Naive thymus-derived CD4-positive, alpha-beta T cell (primary cell): ENCODE measurements around the gene VAV2. TPM values are rescaled to one million over a fixed set of nuclear protein-coding genes. Genes with fewer than 3 reads are reported as not detected.

Experiments used
- ATAC-seq: fragments of 150-1000 bp; cut with Tn5 transposase; 2 replicates; pipeline ENCODE4 v1.10.0; 2021; ENCODE audit warnings: mild to moderate bottlenecking, moderate library complexity
- CTCF ChIA-PET: fragments of 350-600 bp; sonication (Branson Sonifier 250); formaldehyde crosslinking; loops from one replicate; lab custom pipeline; 2021; ENCODE audit warnings: antibody characterized with exemption; lab: Charles Lee
- POLR2A ChIA-PET: fragments of 350-600 bp; sonication (Branson Sonifier 250); formaldehyde crosslinking; loops from one replicate; lab custom pipeline; 2021; ENCODE audit warnings: antibody characterized with exemption, inconsistent platforms; lab: Charles Lee
- DNase-seq, 9 donors: peaks; one replicate each; pipeline versions ENCODE4 v3.0.0 to v3.0.0-alpha.2; 2020 to 2022; ENCODE audit warnings: mixed read lengths in 1 of 9
- H3K27ac ChIP-seq: one replicate; pipeline ENCODE4 v1.7.0; 2013; ENCODE audit warnings: mild to moderate bottlenecking, low read depth, low read length, moderate library complexity
- H3K27me3 ChIP-seq, 2 donors: one replicate each; pipeline ENCODE4 v1.7.0; 2013; ENCODE audit warnings: low read length in 2 of 2, mild to moderate bottlenecking in 2 of 2, moderate library complexity in 2 of 2; ENCODE audit not compliant: control insufficient read depth in 2 of 2, insufficient read depth in 2 of 2
- H3K36me3 ChIP-seq, 3 experiments: 1 replicate in 2 of 3; 2 replicates in 1 of 3; pipeline ENCODE4 v1.7.0; 2013; ENCODE audit warnings: low read length in 3 of 3, mild to moderate bottlenecking in 3 of 3, moderate library complexity in 1 of 3; ENCODE audit not compliant: insufficient read depth in 3 of 3, control insufficient read depth in 2 of 3
- H3K4me1 ChIP-seq, 2 donors: one replicate each; pipeline ENCODE4 v1.7.0; 2013; ENCODE audit warnings: low read length in 2 of 2, mild to moderate bottlenecking in 2 of 2, moderate library complexity in 1 of 2; ENCODE audit not compliant: control insufficient read depth in 2 of 2, insufficient read depth in 2 of 2
- H3K4me3 ChIP-seq: 2 replicates; pipeline ENCODE4 v1.7.0; 2013; ENCODE audit warnings: mild to moderate bottlenecking, low read length
- H3K9me3 ChIP-seq, 3 experiments: 1 replicate in 2 of 3; 2 replicates in 1 of 3; pipeline ENCODE4 v1.7.0; 2013; ENCODE audit warnings: low read length in 3 of 3; ENCODE audit not compliant: control insufficient read depth in 2 of 3
- H3K27ac Mint-ChIP-seq, 9 donors: one replicate each; pipeline ENCODE4 v1.8.0; 2020 to 2022; ENCODE audit warnings: mixed read lengths in 9 of 9, mild to moderate bottlenecking in 8 of 9, moderate library complexity in 5 of 9, inconsistent platforms in 2 of 9
- H3K27me3 Mint-ChIP-seq, 5 donors: one replicate each; pipeline ENCODE4 v1.8.0; 2021 to 2022; ENCODE audit warnings: mixed read lengths in 5 of 5, mild to moderate bottlenecking in 1 of 5
- H3K36me3 Mint-ChIP-seq, 5 donors: one replicate each; pipeline ENCODE4 v1.8.0; 2020 to 2022; ENCODE audit warnings: mixed read lengths in 5 of 5, mild to moderate bottlenecking in 3 of 5, inconsistent platforms in 1 of 5
- H3K4me1 Mint-ChIP-seq, 7 donors: one replicate each; pipeline ENCODE4 v1.8.0; 2020 to 2022; ENCODE audit warnings: mixed read lengths in 7 of 7, mild to moderate bottlenecking in 3 of 7, inconsistent platforms in 1 of 7
- H3K4me3 Mint-ChIP-seq, 10 donors: one replicate each; pipeline ENCODE4 v1.8.0; 2020 to 2022; ENCODE audit warnings: mild to moderate bottlenecking in 10 of 10, mixed read lengths in 10 of 10, moderate library complexity in 6 of 10, inconsistent platforms in 2 of 10
- H3K9me3 Mint-ChIP-seq, 11 donors: one replicate each; pipeline ENCODE4 v1.8.0; 2020 to 2022; ENCODE audit warnings: mixed read lengths in 11 of 11, mild to moderate bottlenecking in 4 of 11, inconsistent platforms in 1 of 11, moderate library complexity in 1 of 11
- intact Hi-C, 2 donors: fragments of 100-400 bp; cut with micrococcal nuclease; formaldehyde crosslinking; loops; one replicate each; pipeline ENCODE4 v1.15.1; 2023
- polyA plus RNA-seq, 2 donors: library from polyadenylated mRNA; unstranded; fragments of 300-500 nt; fragmentation: Illumina TruSeq; gene quantifications; one replicate each; pipeline ENCODE4 v1.2.3, GENCODE V29; 2021
- total RNA-seq, 6 experiments: library from RNA in 5 of 6; stranded (reverse) in 5 of 6; gene quantifications; 1 replicate in 5 of 6; 2 replicates in 1 of 6; pipeline ENCODE4 v1.2.3 and lab custom pipeline; 2021 to 2026

VAV2 gene
- total and polyA plus RNA-seq, 7 experiments from 2014 or later: 0.18 to 14.4 (median 1.9) TPM

GRCh38 chr9:133785753-133786370 lies 206.3 kb downstream of the VAV2 start:
- peaks cover 0 to 8% (median 0%) of the 10 kb centered on the region in 7 donors for H3K4me1 Mint-ChIP-seq
- H3K27me3 ChIP-seq: no peaks in the 10 kb centered on the region
- no peaks in the 10 kb centered on the region for H3K27me3 Mint-ChIP-seq
- no peaks in the 10 kb centered on the region for H3K9me3 ChIP-seq
- no peaks in the 10 kb centered on the region for H3K36me3 Mint-ChIP-seq
- H3K36me3 ChIP-seq: no peaks in the 10 kb centered on the region
- intact Hi-C loops: no loop called here
- ATAC-seq: no peak
- ChIA-PET CTCF (no interaction called here), POLR2A (no interaction called here)
- no peaks in the 10 kb centered on the region for H3K9me3 Mint-ChIP-seq
- DNase-seq: no peak
- H3K27ac ChIP-seq: no peak overlapping the region
- no peak overlapping the region for H3K4me3 ChIP-seq
- H3K4me3 Mint-ChIP-seq: no peak overlapping the region
- no peaks in the 10 kb centered on the region for H3K4me1 ChIP-seq
- no peak overlapping the region for H3K27ac Mint-ChIP-seq

GRCh38 chr9:133784731-133785561 lies 207.2 kb downstream of the VAV2 start:
- POLR2A ChIA-PET: no interaction called here
- CTCF ChIA-PET: interaction anchor here (0.6 to 1.3 kb wide), 4 partner anchors 10 to 1698 kb away, joined by 3 to 6 read pairs (median 3); no protein-coding TSS in a partner anchor
- no peak overlapping the region for H3K4me3 ChIP-seq

GRCh38 chr9:133783331-133783731 lies 208.8 kb downstream of the VAV2 start:
- no peaks in the 10 kb centered on the region for H3K9me3 Mint-ChIP-seq

More at GRCh38 chr9:133784731-133785561, 207.2 kb downstream of the VAV2 start:
- no peak for ATAC-seq
- H3K4me1 ChIP-seq: no peaks in the 10 kb centered on the region
- no peaks in the 10 kb centered on the region for H3K9me3 ChIP-seq
- no peaks in the 10 kb centered on the region for H3K36me3 Mint-ChIP-seq
- H3K27ac Mint-ChIP-seq: no peak overlapping the region
- H3K4me1 Mint-ChIP-seq: peaks cover 0 to 8% (median 0%) of the 10 kb centered on the region in 7 donors
- no peak overlapping the region for H3K4me3 Mint-ChIP-seq
- H3K9me3 Mint-ChIP-seq: no peaks in the 10 kb centered on the region
- H3K36me3 ChIP-seq: no peaks in the 10 kb centered on the region
- DNase-seq: no peak
- no peaks in the 10 kb centered on the region for H3K27me3 Mint-ChIP-seq
- H3K27ac ChIP-seq: no peak overlapping the region
- no peaks in the 10 kb centered on the region for H3K27me3 ChIP-seq
- intact Hi-C loops: no loop called here

GRCh38 chr9:133782157-133783130 lies 209.7 kb downstream of the VAV2 start:
- Histone ChIP-seq H3K9me3 (no peaks in the 10 kb centered on the region), H3K27ac (no peak overlapping the region), H3K27me3 (no peaks in the 10 kb centered on the region), H3K36me3 (no peaks in the 10 kb centered on the region), H3K4me3 (no peak overlapping the region), H3K4me1 (no peaks in the 10 kb centered on the region)
- Mint-ChIP-seq H3K36me3 (no peaks in the 10 kb centered on the region), H3K27me3 (no peaks in the 10 kb centered on the region), H3K4me3 (no peak overlapping the region), H3K4me1 (peaks cover 0 to 5% (median 0%) of the 10 kb centered on the region in 7 donors), H3K9me3 (no peaks in the 10 kb centered on the region), H3K27ac (no peak overlapping the region)
- POLR2A ChIA-PET: interaction anchor here (0.9 kb wide), 1 partner anchor 211 kb away, joined by 4 read pairs; no protein-coding TSS in a partner anchor
- intact Hi-C loops: loop anchor here (1.0 kb wide), 1 partner anchor 212 kb away; no protein-coding TSS in a partner anchor
- CTCF ChIA-PET: interaction anchor here (0.8 to 3.9 kb wide), 11 partner anchors 12 to 317 kb away, joined by 3 to 70 read pairs (median 3); no protein-coding TSS in a partner anchor
- ATAC-seq: peak; percentile 64
- peak; percentile 24 to 65 (median 57) for DNase-seq

More at GRCh38 chr9:133783331-133783731, 208.8 kb downstream of the VAV2 start:
- no peak overlapping the region for H3K27ac ChIP-seq
- H3K27me3 Mint-ChIP-seq: no peaks in the 10 kb centered on the region
- no peaks in the 10 kb centered on the region for H3K9me3 ChIP-seq
- CTCF ChIA-PET: interaction anchor here (1.2 to 3.9 kb wide), 3 partner anchors 20 to 316 kb away, joined by 3 to 70 read pairs (median 5); no protein-coding TSS in a partner anchor
- DNase-seq: no peak
- no peaks in the 10 kb centered on the region for H3K36me3 ChIP-seq
- POLR2A ChIA-PET: interaction anchor here (0.9 kb wide), 1 partner anchor 210 kb away, joined by 4 read pairs; no protein-coding TSS in a partner anchor
- intact Hi-C loops: no loop called here
- no peak overlapping the region for H3K27ac Mint-ChIP-seq
- ATAC-seq: no peak
- H3K27me3 ChIP-seq: no peaks in the 10 kb centered on the region
- H3K4me1 ChIP-seq: no peaks in the 10 kb centered on the region
- H3K36me3 Mint-ChIP-seq: no peaks in the 10 kb centered on the region
- peaks cover 0 to 5% (median 0%) of the 10 kb centered on the region in 7 donors for H3K4me1 Mint-ChIP-seq
- no peak overlapping the region for H3K4me3 Mint-ChIP-seq
- no peak overlapping the region for H3K4me3 ChIP-seq

- H3K4me1 ChIP-seq: no peaks in the 10 kb centered on the region
- no peaks in the 10 kb centered on the region for H3K9me3 Mint-ChIP-seq
- H3K9me3 ChIP-seq: no peaks in the 10 kb centered on the region
- no peaks in the 10 kb centered on the region for H3K36me3 ChIP-seq
- intact Hi-C loops: loop anchor here (1.0 kb wide), 1 partner anchor 213 kb away; no protein-coding TSS in a partner anchor
- ATAC-seq (no peak), DNase-seq (no peak)
- H3K4me3 Mint-ChIP-seq: no peak overlapping the region
- H3K27ac ChIP-seq: no peak overlapping the region
- no peak overlapping the region for H3K27ac Mint-ChIP-seq
- ChIA-PET POLR2A (no interaction called here), CTCF (interaction anchor here (0.8 to 3.9 kb wide), 9 partner anchors 11 to 314 kb away, joined by 3 to 70 read pairs (median 3); no protein-coding TSS in a partner anchor)
- no peaks in the 10 kb centered on the region for H3K27me3 Mint-ChIP-seq
- no peaks in the 10 kb centered on the region for H3K27me3 ChIP-seq
- no peak overlapping the region for H3K4me3 ChIP-seq
- peaks cover 0 to 5% (median 0%) of the 10 kb centered on the region in 7 donors for H3K4me1 Mint-ChIP-seq
- H3K36me3 Mint-ChIP-seq: no peaks in the 10 kb centered on the region
Measured at GRCh38 chr9:133781828-133782135, 210.3 kb downstream of the VAV2 start.
